Omental fat pad (tissue), 4 donors: Measurements from ENCODE around the gene FAM72D. TPM values are rescaled to one million over a fixed set of nuclear protein-coding genes. Genes with fewer than 3 reads are reported as not detected.
"Not testable (repeated sequence)": the region's sequence is repeated elsewhere in the genome, so short reads cannot be mapped to it uniquely, and the experiment has no call there.

Experiments
- ATAC-seq: fragments of 150-250 bp; one replicate; pipeline ENCODE4 v1.9.1; 2016; ENCODE audit warnings: mild to moderate bottlenecking, moderate library complexity; ENCODE audit not compliant: low FRiP score
- DNase-seq: peaks from one replicate; pipeline ENCODE4 v3.0.0-alpha.2; 2019; ENCODE audit warnings: low spot score
- total RNA-seq, 4 donors: library from RNA; depleted of rRNA; stranded (reverse); fragments of >200 nt; gene quantifications; one replicate each; pipeline ENCODE4 v1.1.0, GENCODE V29; 2016

Gene FAM72D
- total RNA-seq, 4 donors from 2014 or later, result 0.24 to 0.47 (median 0.31) TPM

DNA sequence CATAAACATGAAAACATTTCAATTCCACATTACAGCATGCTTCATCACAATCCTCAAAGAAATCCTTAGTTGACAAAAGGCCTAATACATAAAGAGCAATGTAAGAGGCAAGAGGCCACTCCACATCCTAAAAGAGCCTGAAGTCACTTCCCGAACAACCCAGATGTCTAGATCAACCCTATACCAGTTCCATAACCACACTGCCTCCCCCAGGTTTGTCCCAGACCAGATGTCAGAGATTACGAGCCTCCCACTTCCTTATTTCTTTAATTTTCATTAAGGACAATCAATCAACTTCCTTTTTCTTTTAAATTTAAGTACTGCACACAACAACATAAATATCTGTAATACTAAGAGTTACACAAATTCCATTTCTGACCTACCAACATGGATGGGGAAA, 16.0 kb upstream of the FAM72D start:
- ATAC-seq, result not testable (repeated sequence)

DNA sequence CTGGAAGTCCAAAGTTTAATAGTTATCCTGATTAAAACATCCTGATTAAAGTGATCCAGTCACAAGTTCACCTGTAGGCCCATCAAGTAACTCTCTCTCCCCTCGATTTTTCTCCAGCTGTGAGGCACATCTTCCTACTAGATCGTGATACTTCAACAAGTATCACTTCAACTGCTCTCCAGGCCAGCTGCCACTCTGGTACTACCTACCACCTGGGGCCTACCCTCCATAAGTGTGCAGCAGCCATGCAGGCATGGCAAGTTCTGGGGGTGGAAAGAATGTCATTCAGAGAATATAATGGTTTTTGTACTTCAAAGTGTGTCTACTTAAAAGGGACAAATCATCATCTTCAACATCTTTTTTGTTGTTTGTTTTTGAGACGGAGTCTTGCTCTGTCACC, 15.6 kb upstream of the FAM72D start:
- ATAC-seq, DNase-seq: not testable (repeated sequence)

More for the DNA sequence above, 16.0 kb upstream of the FAM72D start:
- DNase-seq, result not testable (repeated sequence)

DNA sequence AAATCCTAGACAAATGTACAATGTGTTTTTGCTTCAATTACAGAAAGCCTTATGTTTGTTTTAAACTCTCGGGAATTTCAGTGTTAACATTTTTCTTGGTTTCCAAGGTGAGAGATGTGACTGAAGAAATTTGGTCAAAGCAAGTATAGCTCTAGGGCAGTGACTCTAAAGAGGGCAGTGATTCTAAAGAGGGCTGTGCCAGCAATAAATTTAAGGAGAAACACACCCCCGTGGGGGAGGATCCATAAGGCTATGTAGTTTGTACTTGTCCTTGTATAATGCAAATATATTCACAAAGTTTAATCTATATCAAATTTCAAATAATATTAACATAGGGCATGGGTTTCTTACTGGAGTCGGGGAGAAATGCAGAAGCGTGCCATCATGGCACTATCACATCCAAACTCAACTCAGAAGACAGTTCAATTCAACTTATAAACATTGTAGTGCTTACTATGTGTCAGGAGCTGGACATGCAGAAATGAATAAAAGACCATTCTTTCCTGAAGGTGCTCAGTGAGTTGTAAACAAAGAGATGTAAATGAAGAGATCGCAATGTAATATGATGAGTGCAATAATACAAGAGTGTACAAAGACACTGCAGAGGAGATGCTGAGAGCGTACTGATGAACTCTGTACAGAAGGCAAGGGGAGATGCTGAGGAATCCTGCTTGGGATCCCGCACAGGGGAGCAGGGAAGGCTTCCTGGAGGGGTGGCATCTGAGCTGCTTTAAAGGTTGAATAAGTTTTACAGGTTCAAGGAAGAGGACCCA, 13.1 kb upstream of the FAM72D start:
- not testable (repeated sequence) for ATAC-seq, DNase-seq

DNA sequence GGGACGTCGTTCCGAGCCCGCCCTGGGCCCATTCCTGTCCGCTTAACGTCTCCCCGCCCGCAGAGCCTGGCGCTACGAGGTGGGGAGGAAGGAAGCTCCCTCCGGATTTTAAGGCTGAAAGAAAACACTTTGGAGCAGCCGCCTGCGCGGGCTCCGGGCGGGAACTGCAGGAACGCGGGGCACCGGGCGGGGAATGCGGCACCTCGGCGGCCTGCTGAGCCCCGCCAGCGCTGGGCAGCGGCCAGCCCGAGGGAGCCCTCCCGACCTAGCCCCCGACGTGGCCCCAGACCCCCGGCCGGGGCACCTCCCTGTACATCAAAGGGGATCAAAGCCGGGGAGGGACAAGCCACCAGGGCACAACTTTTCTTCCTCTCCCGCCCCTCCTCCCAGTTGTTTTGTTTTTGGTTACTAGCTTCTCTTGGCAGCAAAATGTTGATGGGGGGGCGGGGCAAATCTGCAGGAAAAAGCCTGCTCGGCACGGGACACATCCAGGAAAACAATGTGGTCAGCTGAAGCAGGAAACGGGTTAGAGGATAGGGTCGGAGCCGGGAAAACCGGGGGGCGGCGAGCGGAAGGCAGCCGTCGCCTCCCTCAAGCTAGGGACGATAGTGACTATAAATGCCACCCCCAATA, 2.1 kb upstream of the FAM72D start:
- ATAC-seq, result not testable (repeated sequence)
- DNase-seq, result peak; percentile 52

DNA sequence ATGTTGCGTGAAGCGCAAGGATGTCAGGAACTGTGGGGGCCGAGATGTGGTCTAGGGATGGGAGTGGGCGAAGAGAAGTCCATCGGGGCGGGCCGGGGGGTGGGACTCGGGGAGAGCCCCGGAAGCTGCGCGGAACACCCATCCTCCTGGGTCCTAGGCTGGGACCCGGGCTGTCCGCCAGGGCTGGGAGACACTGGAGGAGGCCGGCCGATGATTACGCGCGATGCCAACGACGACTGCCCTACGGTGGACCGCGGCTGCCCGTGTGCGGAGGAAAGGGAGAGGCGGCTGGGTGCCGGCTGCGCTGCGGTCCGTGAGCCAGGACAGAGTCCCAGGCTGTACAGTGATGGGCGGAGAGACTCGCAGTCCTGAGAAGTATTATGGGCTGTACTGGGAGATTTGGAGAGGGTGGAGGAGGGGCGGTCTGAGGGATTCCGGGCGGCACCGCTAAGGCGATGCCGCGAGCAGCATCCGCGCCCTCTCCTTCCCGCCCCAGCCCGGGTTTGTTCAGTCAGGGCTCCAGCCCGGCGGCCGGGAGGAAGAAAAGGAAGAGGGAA, 1.0 kb upstream of the FAM72D start:
- peak; percentile 49 for ATAC-seq
- DNase-seq, result not testable (repeated sequence)

DNA sequence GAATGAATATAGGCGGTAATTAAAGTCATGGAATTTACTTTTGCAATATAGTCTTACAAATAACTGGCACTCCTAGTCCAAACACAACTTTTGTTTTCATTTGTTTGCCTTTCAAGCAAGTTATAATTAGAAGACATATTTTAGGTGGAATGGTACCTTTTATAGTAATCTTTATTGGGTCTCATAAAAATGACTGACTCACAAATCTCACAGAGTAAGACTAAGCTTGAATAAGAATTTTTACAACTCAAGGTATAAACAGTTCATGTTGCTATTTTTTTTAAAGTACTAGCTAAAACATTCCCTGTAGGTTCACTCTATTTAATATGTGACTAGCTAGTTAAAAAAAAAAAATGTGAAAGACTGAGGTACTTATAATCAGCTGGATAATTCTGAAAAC, 6.0 kb downstream of the FAM72D start:
- not testable (repeated sequence) for ATAC-seq, DNase-seq

DNA sequence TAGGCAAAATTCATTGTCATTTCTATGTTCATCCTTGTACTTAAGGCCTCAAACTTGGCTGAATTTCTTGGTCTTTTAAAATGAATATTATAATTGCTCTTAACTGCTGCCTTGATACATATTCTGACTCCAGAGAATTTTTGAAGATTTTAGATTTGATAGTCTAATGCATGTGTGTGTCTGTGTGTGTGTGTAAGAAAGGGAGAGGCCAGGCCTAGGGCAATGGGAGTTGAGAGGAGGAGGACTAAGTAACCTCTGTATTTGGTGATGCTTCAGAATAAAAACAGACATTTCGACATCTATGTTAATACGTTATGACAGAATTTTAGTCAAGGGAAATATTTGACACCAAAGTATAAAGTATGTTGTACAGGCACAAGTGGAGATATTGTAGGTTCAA, 7.5 kb downstream of the FAM72D start:
- DNase-seq, ATAC-seq: not testable (repeated sequence)

DNA sequence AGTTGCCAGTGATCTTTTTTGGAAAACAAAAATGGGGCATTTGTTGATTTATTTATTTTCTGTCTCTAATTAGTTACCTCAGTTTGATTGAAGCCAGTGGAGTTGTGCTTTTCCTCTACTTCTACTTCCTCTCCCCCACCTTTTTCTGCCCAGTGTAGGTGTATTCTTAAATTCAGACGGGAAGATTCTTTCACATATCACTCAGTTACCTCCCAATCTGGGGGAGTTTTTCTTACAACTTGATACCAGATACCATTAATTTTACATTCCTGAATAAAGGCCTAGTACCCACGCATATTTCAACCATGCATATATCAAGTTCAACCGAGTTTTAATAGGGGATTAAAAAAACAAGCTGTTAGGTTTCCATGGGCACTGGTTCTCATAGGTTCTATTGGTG, 15.9 kb downstream of the FAM72D start:
- ATAC-seq, result peak; percentile 79
- not testable (repeated sequence) for DNase-seq

DNA sequence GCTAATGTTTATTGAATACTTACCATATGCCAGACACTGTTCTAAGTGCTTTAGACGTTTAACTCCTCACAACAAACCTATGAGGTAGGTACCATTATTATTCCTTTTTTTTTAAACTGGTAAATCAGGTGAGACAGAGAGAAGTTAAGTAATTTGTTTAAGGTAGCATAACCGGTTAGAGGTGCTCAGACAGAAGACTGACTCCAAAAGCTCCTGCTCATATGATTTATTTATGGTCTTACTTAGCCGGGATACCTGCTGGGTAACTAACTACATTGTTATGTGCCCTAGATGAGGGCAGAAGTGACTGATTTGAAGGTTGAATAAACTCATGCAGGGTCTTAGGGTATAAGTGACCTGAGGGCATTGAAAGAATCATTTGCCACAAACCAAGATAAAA, 16.9 kb downstream of the FAM72D start:
- DNase-seq, ATAC-seq: not testable (repeated sequence)

DNA sequence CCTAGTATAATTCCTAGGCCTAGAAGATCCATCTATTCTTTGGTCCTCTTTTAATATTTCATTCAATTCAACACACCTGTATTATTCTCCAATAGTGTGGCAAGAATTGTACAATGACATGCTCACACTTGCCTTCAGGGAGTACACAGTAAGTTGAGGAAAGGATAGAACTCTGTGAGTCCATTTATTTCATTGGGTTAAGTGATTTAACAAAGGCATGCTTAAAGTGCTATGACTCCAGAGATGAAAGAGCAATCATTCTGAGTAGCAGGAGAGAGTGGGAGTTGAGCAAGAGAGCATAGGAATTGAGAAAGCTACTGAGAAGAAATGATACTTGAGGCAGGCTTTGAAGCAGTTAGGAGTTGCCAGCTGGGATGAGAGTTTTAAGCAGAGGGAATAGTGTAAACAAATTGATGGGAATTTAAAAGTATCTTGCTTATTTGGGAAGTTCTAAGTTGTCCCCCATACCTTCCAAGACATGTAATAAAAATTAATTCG, 18.8 kb downstream of the FAM72D start:
- ATAC-seq, result peak; percentile 48
- DNase-seq, result not testable (repeated sequence)

DNA sequence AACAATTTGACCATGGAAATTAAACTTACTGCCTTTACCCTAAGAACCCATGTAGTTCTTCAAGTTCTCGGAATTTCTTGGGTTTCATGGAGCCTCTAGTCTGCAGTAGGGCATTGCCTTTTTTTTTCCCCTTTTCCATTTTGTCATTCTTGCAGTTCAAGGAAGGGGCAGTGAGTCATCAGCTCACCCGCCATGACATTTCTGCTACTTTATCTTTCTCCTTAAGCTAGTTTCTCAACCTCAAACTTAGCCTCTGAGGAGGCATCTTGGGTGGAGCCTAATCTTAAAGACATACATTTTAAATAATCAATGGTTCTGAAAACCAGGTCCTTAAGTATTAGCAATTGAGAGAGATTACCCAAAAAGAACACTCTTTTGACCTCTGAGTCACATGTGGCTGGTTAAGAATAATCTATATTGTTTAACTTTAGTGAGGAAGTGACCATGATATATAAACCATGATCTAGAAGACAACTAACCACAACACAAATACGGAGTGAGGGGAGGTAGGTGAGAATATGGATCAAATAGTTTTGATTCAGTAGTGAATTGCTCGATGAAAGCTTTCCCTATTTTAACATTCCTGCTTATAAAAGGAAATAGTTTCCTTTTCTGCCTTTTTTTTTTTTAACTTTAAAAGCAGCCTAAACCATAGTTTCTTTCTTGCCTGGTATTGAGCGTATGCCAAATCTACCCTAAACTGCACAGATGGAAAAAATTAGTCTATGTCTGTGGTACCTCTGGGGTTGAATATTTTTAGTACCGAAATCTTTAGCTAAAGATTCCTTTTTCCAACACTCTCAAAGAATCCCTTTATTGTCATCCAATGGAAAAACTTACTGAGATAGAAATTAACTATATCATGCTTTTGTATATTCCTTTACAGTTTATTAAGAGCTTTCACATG, 20.1 kb downstream of the FAM72D start:
- DNase-seq, ATAC-seq: not testable (repeated sequence)

DNA sequence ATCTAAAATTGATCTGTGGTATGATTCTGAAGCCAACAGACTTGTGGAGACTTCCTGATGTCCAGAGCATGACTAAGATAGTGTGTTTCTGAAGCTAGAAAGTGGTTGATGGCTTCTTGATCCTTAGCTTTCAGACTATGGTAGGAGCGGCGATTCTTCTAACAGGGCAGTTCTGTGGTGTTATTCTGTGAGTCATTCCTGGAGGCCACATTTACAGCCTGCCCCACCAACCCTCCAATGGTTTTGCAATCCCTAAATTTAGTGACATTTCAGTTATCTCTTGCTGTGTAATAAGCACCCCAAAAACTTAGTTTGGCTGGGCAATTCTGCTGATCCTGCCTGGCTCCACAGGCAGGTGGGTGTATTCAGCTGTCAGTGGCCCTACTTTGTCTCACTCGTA, 24.1 kb downstream of the FAM72D start:
- not testable (repeated sequence) for ATAC-seq, DNase-seq

DNA sequence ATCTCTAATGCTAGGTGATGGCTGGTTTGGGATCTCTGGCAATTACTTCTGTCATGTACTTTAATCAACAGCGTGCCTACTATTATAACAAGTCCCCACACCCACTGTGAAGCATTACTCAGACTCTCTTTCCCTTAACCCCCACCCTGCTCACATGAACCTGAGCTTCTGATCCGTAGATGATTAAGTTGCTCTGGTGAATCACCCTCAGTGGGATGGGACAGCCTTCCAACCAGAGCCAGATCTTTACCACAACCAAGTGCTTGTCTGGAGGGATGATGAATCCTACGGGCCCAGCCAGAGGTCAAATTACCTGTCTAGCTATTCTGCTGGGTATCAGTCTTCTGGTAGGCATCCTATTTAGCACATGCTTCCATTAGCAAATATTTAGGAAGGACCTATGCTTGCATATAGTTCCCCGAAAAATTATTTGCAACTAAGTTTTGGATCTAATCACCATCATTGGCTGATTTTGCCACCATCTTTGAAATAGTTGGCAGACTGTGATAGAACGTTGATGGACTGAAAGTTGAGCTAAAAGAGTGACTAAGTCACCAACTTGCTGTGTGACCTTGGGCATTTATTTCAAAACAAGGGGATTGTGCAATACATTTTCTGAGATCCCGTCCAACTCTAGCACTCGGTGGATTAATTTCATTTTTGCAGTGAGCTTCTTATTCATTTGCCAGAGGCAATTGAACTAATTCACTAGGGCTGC, 26.7 kb downstream of the FAM72D start:
- not testable (repeated sequence) for DNase-seq
- peak; percentile 93 for ATAC-seq

DNA sequence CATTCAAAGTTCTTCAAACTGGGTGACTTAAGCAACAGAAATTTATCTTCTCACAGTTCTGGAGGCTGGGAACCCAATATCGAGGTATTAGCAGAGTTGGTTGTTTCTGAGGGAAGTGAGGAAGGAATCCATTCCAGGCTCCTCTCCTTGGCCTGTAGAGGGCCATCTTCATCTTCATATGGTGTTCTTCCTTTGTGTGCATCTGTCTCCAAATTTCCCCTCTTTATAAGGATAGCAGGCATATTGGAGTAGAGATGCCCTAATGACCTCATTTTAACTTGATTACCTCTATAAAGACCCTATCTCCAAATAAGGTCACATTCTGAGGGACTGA, 27.3 kb downstream of the FAM72D start:
- ATAC-seq, DNase-seq: not testable (repeated sequence)

DNA sequence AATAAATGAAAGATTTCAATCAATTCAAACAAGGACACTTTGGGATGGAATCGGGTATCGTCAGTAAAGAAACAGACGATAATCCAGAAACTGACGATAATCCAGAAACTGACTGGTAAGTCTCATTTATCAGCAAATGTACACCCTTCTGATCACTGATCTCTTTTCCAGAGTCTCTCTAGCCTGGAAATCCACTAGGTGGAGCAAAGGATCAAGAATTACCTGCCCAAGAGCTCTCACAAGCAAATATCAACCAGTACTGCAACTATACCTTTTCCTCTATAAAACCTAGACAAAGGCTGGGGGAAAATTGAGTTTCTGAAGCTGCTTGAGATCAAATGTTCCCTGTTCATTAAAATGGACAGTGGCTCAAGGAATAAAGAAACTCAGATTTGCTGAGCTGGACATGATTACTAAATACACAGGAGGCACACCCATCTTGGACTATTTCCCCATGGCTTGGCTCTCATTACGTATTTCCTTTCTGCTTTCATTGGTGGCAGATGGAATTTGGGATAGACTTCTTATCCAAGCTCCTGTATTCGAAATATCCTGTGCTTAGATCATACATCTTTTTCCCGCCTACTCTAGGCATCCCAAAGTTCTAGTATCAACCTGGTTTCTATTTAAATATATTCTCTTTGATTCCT, 28.3 kb downstream of the FAM72D start:
- DNase-seq, ATAC-seq: not testable (repeated sequence)

DNA sequence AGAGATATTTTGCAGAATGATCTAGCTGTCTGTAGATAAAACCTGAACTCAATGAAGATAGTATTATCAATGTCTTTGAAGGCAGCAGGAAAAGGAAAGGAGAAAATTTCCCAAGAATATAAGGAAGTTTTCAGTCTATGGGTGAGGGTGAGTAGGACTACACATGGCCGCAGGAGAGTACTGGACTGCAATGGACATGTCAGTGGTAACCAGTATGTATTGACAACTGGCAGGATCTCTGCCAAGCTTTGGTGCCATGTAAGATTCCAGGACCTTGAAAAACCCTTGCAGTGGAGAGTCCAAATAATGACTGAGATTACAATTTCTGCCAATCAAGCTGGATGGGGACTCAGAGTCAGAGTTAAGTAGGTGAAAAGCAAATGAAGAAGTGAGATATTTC, 29.3 kb downstream of the FAM72D start:
- not testable (repeated sequence) for DNase-seq, ATAC-seq

DNA sequence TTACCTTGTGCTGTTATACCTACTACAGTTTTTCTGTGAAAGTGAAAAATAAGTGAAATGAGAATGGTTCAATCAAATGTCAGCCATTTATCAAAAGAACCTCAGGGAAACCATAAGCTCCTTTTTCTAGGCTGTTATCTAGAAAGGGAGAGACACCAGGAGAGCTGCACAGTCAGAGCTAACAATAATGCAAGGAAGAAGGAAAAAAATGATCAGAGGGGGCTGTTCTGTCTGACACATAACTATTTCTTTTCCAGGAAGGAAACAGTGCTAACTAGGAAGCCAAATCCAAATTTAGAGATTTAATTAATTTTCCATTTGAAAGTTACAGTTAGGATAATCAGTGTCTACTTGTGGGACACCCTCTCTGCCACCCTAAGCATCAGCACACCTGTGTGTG, 31.4 kb downstream of the FAM72D start:
- DNase-seq, ATAC-seq: not testable (repeated sequence)
